Dedifferentiated amniotic fluid mesenchymal stem cell (primary cell): Measurements from ENCODE around the gene MTMR6.

Experiments used
- DNase-seq: peaks from one replicate; pipeline ENCODE4 v3.0.0-alpha.2; 2016; ENCODE audit errors: extremely low spot score

MTMR6 gene

DNA sequence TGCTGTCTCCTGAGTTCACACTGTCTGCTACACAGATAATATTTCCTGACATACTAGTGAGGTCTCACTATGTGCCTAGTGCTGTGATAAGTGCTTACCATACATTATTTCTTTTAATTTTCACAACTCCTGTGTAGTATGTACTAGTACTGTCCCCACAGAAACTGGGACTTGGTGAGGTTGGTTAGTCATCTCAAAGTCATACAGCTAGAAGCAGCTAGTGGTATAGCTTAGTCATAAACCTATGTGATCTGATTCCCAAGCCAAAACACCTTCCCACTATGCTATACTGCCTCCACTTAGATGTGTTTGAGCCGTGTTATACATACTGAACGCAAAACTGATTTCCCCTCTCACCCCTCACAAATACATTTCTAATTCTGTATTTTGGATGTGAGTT, 10.5 kb downstream of the MTMR6 start:
- DNase-seq = no peak

DNA sequence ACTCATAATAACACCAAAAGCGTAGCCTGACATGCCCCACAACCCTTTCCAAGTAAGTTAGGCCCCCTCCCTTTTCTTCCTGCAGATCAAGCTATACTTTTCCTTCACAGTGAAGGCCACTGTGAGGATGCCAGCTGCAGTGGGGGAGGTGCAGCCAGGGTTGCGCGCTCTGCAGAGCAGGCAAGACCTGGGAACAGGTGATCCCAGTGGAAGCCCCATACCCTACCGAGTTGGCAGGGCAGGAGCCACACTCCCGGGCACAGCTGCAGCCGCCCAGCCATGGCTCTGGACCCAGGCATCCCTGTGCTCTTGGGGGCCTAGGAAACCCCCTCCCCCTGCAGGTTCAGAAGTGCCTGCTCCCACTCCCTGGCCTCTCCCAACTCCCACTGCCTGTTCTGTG, 18.7 kb downstream of the MTMR6 start:
- DNase-seq = no peak

DNA sequence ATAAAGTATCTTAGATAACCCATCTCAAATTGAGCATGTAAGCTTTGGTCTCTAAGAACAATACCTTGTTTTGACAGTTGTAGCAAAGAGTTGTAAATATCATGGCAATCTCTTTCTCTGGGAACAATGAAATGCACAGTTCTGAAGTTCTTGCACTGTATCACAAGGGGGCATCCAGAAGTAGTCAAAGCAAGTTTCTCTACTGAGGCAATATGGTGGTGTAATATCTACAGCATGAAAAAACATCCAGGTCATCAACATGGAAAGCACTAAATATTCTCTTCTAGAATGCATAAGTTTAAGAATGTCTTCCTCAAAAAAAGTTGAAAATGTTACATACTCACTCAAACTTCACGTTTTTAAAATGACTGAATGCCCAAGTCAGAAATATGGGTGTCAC, 19.6 kb downstream of the MTMR6 start:
- DNase-seq = no peak

DNA sequence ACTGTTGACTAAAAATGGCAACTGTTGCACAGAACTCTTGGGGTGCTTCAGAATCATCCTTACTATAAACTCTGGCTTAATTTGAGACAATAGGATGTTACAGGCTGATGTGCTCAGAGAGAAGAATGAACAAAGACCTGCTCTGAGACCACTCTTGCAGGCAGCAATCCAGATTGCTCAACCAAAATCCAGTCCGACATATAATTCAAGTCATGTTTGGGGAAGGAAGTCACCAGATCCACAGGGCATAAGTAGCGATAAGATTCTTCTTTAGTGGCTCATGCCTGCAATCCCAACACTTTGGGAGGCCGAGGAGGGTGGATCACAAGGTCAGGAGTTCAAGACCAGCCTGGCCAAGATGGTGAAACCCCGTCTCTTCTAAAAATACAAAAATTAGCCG, 20.6 kb downstream of the MTMR6 start:
- DNase-seq = no peak

DNA sequence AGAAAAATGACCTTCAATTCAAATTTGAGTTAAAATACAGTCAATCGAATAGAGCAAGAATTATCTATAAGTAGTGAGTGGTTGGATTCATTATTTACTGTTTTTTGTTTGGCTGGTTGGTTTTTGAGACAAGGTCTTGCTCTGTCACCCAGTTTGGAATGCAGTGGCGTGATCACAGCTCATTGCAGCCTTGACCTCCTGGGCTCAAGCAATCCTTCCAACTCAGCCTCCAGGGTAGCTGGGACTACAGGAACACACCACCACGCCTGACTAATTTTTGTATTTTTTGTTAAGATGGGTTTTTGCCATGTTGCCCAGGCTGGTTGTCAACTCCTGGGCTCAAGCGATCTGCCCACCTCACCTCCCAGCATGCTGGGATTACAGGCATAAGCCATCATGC, 25.0 kb downstream of the MTMR6 start:
- DNase-seq = no peak

DNA sequence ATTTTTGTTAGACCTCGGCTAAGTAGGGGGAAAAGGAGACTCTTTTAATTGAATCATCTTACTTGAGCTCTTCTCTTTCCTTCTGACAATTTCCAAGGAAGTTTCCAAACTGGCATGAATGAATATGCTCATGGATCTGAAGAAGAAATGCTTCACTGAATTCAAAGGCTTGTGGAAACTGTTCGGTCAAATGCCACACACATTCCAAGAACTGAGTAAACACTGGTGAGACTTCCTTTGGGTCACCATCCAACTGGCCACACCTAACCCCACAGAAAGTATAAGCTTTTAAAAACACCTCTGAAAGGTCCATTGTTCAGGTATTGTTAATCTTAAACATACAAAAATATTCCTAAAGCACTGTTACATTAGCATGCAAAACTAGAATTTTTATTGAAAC, 33.6 kb downstream of the MTMR6 start:
- DNase-seq = no peak

DNA sequence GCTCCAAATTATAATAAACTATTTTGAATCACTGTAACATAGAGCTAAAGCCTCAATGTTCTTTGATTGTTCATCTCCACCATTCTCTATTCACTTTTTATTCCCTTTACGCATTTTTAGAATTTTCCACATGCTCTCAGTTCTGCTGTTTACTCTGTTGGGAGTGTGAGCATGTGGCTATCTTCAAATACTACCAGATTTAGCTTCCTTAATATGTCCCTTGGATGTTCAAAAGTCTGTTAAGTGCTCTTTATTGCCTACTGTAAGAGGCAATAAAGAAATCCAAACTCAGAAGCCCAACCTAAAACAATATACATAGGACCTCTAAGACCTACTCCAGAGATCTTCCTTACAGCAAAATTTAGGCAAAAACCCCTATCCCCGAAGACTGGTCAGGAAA, 34.5 kb downstream of the MTMR6 start:
- DNase-seq = no peak

DNA sequence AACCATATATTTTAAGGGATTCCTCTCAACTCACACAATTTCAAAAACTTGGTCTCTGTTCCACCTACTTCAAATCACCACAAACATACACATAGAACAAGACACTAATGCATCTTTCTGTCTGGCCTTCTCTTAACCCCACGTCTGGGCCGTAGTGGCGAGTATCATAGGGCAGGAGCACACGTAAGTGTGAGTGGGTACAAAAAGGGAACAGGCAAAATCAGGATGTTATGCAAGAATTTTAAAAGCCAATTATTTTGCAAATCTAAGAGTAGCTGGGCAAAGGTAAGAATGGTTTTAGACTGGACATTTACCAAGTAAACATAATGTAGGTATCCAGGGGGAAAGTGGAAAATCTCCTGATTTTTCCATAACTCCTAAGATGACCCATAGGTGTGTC, 35.1 kb downstream of the MTMR6 start:
- DNase-seq = no peak

DNA sequence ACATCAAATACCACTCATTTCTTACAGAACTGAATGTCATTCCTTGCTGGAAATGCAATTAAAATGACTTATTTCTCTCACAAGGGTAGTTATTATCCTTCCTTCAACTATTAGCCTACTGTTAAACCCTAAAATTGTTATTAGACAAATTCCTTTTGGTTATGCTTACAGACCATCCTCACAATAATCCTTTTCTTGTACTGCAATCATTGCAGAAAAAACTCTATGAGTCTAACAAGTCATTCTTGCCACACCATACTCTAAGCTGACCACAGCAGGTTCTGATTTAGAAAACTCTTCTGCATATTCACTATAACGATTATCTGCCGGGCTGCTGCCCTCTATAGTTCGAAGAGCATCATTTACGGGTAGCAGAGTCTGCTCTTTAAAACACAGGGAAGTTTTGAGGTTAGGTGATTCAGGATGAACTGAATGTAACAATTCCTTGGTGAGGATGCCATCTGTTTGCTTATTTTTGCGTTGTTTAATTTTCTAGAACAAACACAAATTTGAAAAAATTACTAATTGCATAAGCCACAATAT, 38.2 kb downstream of the MTMR6 start:
- no peak for DNase-seq

DNA sequence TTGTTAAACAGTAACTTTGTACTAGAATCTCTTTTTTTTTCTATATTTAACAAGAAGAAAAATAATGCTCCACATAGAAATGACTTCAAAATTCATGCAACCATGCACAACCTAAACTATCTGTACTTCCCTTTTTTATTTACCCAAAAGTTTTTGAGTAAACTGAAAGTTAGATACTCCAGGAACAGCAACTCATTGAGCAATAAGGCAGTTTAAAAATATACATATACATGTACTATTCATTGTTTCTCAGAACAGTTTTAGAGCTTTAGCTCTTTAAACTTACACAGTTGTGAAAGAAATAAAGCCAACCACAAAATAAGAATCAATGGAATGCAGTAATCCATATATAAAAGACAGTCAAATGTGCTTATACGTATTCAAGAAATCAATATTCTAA, 39.2 kb downstream of the MTMR6 start:
- DNase-seq = no peak

DNA sequence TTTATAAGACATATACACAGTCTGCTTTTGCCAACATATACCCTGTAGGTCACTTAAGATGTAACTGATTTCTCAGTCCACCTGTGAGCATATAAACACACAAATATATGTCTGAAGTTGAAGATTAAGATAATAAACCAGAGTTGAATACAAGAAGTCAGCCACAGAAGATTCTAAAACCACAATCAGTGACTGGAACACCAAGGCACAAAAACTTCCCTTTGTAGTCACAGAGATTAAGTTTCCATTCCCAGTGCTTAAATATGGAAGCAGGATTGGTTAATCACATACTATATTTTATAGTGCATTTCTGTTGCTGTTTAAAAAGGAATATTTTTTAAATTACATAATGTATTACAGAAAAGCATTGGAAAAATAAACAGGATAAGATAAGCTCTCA, 39.9 kb downstream of the MTMR6 start:
- no peak for DNase-seq

DNA sequence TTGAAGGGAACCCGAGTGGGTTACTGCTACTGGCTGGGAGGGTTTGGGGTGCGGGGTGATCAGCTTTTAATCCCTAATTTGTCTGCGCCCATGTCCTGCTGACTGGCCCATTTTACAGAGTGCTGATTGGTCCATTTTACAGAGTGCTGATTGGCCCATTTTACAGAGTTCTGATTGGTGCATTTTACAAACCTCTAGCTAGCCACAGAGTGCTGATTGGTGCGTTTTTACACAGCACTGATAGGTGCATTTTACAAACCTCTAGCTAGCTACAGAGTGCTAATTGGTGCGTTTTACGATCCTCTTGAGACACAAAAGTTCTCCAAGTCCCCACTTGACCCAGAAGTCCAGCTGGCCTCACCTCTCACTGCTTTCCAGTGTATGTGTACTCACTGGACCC, 43.2 kb downstream of the MTMR6 start:
- DNase-seq = no peak

DNA sequence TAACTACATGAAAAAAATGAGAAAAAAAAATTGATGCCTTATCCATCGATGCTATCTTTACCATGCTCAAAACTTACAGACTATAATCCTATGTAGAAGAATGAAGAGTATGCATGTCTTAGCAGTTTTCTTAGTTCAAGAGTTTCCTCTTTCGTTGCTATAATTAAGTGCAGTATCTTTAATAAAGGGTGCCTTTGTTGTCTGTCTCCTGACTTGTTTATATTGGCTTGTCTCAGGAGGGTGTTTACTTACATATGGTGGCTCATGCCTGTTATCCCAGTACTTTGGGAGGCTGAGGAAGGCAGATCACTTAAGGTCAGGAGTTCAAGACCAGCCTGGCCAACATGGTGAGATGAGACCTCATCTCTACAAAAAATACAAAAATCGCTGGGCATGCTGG, 44.3 kb downstream of the MTMR6 start:
- no peak for DNase-seq

DNA sequence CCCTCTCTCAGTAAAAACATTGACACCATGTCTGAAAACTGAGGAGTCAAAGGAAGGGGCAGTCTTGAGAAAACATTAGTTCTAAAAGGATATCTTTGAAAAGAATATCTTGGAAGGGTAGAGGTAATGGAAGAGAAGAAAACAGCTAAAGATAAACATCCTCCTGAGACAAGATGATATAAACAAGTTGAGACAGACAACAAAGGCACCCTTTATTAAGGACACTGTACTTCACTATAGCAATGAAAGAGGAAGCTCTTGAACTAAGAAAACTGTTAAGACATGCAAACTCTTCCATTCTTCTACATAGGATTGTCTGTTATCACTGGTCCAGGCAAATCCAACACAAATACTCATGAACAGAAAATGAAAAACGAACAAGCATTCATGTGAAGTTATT, 46.3 kb downstream of the MTMR6 start:
- no peak for DNase-seq

DNA sequence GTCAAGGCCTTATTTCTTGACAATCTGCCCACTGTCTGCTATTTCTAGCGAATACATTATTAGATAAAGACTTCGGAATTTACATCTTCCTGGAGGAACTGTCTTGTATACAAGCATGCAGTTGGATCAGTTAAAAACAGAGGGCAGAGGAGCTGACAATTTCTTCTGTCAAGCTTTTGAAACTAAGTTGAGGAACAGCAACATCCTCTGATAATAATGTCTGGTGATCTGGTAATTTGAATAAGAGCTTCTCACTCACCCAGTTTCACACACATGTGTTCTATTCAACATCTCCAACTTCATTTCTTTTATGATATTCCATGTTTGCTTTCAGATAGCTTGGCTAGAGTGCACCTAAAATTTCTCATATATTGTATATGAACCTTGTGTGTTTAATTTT, 50.2 kb downstream of the MTMR6 start:
- no peak for DNase-seq

DNA sequence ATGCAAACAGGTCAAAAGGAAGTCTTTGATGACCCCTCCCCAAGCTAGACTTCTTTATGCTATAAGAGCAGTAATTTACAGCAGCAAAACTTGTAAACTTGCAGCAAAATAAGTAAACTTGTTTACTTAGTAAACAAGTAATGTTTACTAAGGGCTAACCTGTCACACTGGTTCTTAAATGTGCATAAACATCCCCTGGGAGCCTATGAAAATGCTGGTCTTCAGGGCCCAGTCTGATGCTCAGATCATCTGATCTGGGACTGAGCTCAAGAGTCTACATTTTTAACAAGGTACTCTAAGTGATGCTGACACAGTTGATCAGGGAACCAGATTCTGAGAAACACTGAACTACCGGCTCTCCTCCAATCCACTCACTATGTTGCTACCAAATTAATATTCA, 53.4 kb downstream of the MTMR6 start:
- DNase-seq = no peak

DNA sequence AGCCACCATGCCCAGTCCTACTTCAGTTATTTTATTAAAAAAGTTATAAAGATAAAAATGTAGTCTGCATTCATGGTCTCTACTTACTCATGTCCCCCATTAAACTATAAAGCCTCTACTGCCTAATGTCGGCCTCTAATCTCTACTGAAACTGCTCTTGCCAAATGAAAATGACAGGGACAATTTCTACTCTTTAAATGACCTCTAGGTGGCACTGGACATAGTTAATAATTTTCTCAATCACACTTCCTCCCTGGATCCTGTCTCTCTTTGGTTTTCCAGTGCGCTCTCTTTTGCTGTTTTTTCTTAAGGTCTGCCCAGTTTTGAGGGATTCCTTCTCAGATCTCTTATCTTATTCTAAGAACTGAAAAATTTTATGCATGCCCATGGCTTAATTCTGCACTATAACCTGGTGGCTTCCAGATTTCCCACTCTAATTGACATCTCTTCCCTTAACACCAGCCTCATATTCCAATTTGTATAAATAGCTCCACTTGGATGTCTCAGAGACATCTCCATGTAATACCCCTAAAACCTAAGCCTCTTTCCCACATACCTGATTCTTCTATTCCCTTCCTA, 54.3 kb downstream of the MTMR6 start:
- no peak for DNase-seq

DNA sequence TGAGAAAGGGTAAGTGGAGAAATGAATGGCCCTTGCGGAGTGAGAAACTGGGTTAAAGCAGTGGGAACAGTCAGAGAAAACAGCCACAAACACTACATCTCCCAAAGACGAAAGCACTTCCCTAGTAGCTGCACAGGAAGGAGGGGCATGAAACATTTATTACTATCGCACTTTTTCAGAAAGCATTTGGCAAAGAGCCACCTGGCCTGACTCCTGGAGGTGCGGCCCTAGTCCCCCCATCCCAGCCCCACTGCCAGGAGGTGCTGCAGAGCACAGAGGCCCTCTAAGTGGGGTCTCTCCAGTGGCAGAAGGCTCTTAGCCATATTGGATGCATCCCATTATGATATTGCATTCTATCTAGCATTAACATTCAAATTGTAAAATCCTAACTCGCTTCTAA, 55.8 kb downstream of the MTMR6 start:
- DNase-seq = no peak

DNA sequence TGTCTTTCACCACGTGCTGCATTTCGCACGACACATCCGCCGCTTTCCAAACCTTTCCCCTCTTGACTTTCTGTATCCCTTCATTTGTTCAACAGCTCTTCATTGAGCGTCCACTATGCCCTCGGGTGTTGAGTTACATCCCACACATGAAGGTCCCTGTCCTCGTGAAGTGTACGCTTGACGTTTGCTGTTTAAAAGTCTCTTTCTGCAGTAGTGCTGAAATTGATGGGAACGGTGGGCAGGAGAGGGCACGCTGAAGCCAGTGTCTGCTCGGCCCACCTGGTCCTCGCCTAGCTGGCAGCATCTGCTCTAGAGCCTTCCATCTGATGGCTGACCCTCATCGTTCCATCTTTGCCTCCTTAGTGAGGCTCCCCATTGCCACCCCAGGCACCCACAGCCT, 59.6 kb downstream of the MTMR6 start:
- no peak for DNase-seq

DNA sequence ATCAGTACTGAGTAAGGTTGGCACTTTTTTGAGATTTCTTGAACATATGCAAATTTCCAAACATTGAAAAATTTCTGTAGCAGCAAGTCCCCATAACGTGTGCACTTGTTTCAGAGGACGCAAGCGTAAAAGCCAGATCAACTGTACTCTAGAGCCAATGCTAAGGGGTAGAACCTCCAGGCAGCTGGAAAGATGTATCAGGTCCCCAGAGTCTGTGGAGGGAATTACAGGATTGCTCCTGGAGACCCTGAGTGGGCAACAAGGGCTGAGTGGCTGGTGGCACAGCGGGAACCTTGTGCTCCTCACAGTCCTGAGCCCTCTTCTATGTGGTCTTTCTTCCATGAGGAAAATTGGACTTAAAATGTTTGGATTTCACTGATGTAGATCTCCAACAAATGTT, 61.3 kb downstream of the MTMR6 start:
- DNase-seq = no peak

DNA sequence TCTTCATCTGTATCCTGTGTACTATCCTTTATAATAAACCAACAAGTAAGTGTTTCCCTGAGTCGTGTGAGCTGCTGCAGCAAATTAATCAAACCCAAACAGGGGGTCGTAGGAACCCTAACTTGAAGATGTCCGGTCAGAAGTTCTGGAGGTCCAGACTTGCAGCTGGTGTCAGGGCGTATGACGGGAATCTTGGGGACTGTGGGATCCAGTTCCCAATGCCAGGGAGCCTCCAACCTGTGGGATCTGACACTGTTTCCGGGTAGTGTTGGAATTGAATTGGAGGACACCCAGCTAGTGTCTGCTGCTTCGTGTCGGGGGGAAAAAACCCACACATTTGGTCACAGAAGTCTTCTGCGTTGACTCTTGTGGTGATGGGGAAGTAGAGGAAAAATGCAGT, 63.1 kb downstream of the MTMR6 start:
- no peak for DNase-seq

DNA sequence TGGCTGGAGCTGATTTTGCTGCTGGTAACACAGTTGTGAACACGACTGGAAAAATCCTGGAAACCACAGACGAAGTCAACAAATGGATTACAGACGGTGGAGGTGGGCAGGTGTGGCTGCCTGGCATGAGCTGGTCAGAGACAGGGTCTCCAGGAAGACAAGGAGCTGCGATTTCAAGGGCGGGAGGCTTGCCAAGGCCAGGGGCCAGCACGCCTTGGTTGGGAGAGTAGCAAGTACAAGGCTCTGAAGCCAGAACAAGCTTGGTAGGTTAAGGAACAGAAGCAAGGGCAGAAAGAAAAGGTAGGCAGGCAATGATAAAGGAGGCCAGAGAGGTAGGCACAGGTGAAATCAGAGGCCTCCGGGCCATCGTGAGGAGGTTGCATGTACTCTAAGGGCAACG, 64.5 kb downstream of the MTMR6 start:
- DNase-seq = no peak

DNA sequence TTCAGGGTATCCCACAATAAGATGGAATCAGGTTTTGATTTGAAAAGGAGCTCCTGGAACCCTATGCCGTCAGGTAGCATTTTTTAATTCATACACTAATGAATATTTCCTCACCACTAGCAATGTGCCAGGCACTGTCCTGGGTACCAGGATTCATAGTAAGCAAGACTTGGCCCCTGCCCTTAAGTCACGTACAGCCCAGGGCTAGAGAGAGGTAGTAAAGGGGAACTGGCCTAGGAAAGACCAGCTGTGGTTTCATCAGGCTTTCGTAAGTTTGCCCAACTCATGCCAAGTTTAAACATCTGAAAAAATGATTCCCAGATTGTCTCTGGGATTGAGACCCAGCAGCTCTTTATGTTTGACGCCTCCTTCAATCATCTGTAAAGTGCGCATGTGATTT, 69.3 kb downstream of the MTMR6 start:
- no peak for DNase-seq

DNA sequence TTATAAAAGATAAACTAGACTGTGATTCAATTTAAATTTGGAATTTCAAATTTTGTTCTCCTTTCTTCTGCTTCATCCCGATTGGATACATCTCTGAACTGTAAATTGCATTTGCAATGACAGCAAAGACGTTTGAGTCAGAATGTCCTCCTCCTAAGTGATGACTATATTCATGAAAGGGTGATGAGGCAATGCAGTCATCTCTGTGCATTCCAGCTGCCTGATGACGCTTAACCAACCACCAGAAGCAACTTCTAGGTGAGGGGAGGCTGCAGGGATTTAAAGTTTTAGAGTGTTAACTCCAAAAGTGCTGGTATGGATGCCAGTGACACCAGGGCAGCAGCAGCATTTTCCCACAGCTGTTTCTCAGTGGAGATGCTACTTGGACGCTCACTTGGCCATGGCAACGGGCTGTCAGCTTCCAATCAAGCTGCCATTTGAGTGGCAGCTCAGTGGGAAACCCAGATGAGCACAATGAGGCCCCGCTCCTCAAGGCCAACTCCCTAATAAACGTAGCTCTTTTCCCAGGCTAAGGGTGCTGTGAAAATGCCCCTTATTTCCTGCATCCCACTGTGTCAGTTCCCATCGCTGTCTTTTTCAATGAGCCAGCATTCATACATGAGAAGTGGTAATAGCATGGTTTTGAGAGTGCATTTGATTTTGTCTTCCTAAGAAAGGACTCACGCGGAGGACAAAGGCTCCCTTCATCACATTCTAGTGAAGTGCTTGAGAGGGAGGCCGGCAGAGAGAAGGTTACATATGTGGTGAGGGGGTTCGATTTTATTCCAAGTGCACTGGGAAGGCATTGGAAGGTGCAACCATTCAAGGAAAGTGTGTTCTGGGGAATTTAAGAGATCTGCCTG, 70.0 kb downstream of the MTMR6 start:
- DNase-seq = no peak
